NB4 (cell line): ENCODE measurements around the gene ARHGEF25.

Experiments used
- CTCF ChIP-seq: IDR thresholded peaks from one replicate; pipeline ENCODE4 v1.5.1; 2012; ENCODE audit warnings: low read depth, low read length
- MAX ChIP-seq: IDR thresholded peaks from 2 replicates; pipeline ENCODE4 v1.6.1; 2011; ENCODE audit warnings: low read depth, low read length
- MYC ChIP-seq: IDR thresholded peaks from 2 replicates; pipeline ENCODE4 v1.6.1; 2011; ENCODE audit warnings: low read depth, low read length
- POLR2A ChIP-seq: IDR thresholded peaks from 2 replicates; pipeline ENCODE4 v1.6.1; 2011; ENCODE audit warnings: mild to moderate bottlenecking; ENCODE audit not compliant: insufficient read length; ENCODE audit errors: extremely low read depth

DNA sequence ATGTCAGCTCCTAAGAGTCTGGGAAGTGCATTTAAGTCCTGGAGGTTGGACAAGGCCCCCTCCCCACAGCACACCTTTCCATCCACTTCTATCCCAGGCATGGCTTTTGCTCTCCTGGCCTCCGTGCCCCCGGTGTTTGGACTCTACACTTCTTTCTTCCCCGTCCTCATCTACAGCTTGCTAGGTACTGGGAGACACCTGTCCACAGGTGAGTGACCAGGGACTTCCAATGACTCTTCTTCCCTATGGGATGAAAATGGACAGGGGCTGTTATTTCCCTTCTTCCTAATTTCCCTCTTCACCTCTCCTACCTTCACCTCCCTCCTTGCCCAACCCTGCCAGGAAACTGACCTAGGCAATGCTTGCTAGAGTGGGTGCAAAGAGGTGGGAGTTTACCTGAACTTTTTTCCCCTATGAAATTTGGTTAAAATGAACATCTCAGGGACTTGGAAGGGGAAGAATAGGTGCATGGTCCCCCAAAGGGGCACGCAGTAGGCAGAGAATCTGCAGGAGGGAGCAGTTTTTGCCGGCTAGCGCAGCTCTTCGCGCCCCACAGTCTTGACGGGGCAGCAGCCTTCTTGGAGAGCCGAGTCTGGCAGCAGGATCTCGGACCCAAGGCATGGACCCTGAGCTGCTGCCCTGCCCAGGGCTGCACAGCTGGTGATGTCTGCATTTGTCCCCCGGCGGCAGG is 9.2 kb downstream of the ARHGEF25 start:
- TF ChIP-seq CTCF (no peak), POLR2A (no peak), MYC (no peak), MAX (no peak)
